HCT116 (cell line): ENCODE data around the gene BCL11A. TPM values are rescaled to one million over a fixed set of nuclear protein-coding genes. Genes with fewer than 3 reads are reported as not detected.

Experiments used
- ATAC-seq: fragments of 200-7000 bp; cut with Tn5 transposase; 2 replicates; pipeline ENCODE4 v1.9.1; 2020; ENCODE audit warnings: mild to moderate bottlenecking, moderate library complexity
- BruUV-seq: library from RNA; stranded (reverse); fragments of 400-500 nt; replicated peaks from 2 replicates; lab custom pipeline; 2021; lab: Mats Ljungman, UMichigan
- CTCF ChIA-PET: fragments of 300-600 bp; sonication (Branson Sonifier 250); formaldehyde crosslinking; loops from one replicate; lab custom pipeline; 2021; ENCODE audit warnings: antibody characterized with exemption; lab: Charles Lee
- POLR2A ChIA-PET: fragments of 300-600, 350-600 bp; sonication (Branson Sonifier 250); formaldehyde crosslinking; loops from one replicate; lab custom pipeline; 2021; ENCODE audit warnings: antibody characterized with exemption; lab: Charles Lee
- RAD21 ChIA-PET, 2 experiments: fragments of 300-600 bp; sonication (Branson Sonifier 250); formaldehyde crosslinking; loops; one replicate each; lab custom pipeline; 2023; ENCODE audit warnings: low total read pairs in 2 of 2; ENCODE audit not compliant: uncharacterized antibody in 2 of 2, unreplicated experiment in 2 of 2, low non-redundant PET in 1 of 2; lab: Charles Lee
- DNase-seq: peaks from one replicate; pipeline ENCODE4 v3.0.0-alpha.2; 2010; ENCODE audit warnings: low read depth, low spot score
- H2AFZ ChIP-seq: fragments of 200-600 bp; shearing (Covaris generic), sonication (generic); 2 replicates; pipeline ENCODE4 v1.6.1; 2017; ENCODE audit warnings: low read depth, mixed run types, mixed read lengths, antibody characterized with exemption, low read length; ENCODE audit not compliant: poor library complexity, severe bottlenecking
- H3K27ac ChIP-seq: 2 replicates; pipeline ENCODE4 v1.5.1; 2012; ENCODE audit warnings: low read depth, low read length
- H3K27me3 ChIP-seq: fragments of 200-600 bp; sonication (generic); 2 replicates; pipeline ENCODE4 v1.6.1; 2016; ENCODE audit warnings: mixed run types, low read length, mixed read lengths; ENCODE audit not compliant: insufficient read depth
- H3K36me3 ChIP-seq, 2 experiments: fragments of 200-500 bp in 1 of 2; fragments of 200-600 bp in 1 of 2; sonication (Bioruptor generic) in 1 of 2; sonication (generic) in 1 of 2; 2 replicates each; pipeline versions ENCODE4 v1.5.1 to v1.6.1; 2014 to 2016; ENCODE audit warnings: low read length in 2 of 2, inconsistent platforms in 1 of 2, mixed read lengths in 1 of 2, mixed run types in 1 of 2; ENCODE audit not compliant: insufficient read depth in 2 of 2, control insufficient read depth in 1 of 2
- H3K4me1 ChIP-seq, 2 experiments: fragments of 200-600 bp in 1 of 2; sonication (generic) in 1 of 2; 2 replicates each; pipeline versions ENCODE4 v1.5.1 to v1.6.1; 2012 to 2017; ENCODE audit warnings: low read length in 2 of 2, inconsistent platforms in 1 of 2, mild to moderate bottlenecking in 1 of 2, mixed read lengths in 1 of 2, mixed run types in 1 of 2, moderate library complexity in 1 of 2; ENCODE audit not compliant: insufficient read depth in 2 of 2, control insufficient read depth in 1 of 2
- H3K4me2 ChIP-seq: fragments of 200-600 bp; sonication (generic); 2 replicates; pipeline ENCODE4 v1.6.1; 2017; ENCODE audit warnings: mixed run types, low read length, mixed read lengths
- H3K4me3 ChIP-seq, 2 experiments: fragments of 200-600 bp in 1 of 2; sonication (generic) in 1 of 2; replicated peaks in 1 of 2; 2 replicates each; pipeline ENCODE4 v1.5.1; 2011 to 2016; ENCODE audit warnings: low read length in 2 of 2, control low read depth in 1 of 2, low read depth in 1 of 2, mild to moderate bottlenecking in 1 of 2, mixed read lengths in 1 of 2, mixed run types in 1 of 2
- H3K79me2 ChIP-seq: fragments of 200-600 bp; sonication (generic); 2 replicates; pipeline ENCODE4 v1.6.1; 2017; ENCODE audit warnings: mild to moderate bottlenecking, mixed run types, low read length, moderate library complexity, mixed read lengths; ENCODE audit not compliant: insufficient read depth
- H3K9ac ChIP-seq: fragments of 200-600 bp; sonication (generic); 2 replicates; pipeline ENCODE4 v1.6.1; 2016; ENCODE audit warnings: low read length, mixed read lengths
- H3K9me2 ChIP-seq: fragments of 200-600 bp; sonication (generic), shearing (Covaris generic); 2 replicates; pipeline ENCODE4 v1.6.1; 2017; ENCODE audit warnings: mixed run types, mild to moderate bottlenecking, moderate library complexity; ENCODE audit not compliant: insufficient read depth
- H3K9me3 ChIP-seq, 2 experiments: fragments of 200-500 bp in 1 of 2; fragments of 200-600 bp in 1 of 2; sonication (Bioruptor generic) in 1 of 2; sonication (generic) in 1 of 2; 2 replicates each; pipeline ENCODE4 v1.6.1; 2014 to 2017; ENCODE audit warnings: low read length in 2 of 2, mixed read lengths in 2 of 2, inconsistent platforms in 1 of 2, low read depth in 1 of 2, mild to moderate bottlenecking in 1 of 2, mixed run types in 1 of 2, moderate library complexity in 1 of 2; ENCODE audit not compliant: control insufficient read depth in 1 of 2, insufficient read depth in 1 of 2
- H4K20me1 ChIP-seq: fragments of 200-600 bp; sonication (generic), shearing (Covaris generic); 2 replicates; pipeline ENCODE4 v1.6.1; 2017; ENCODE audit warnings: mixed run types, mild to moderate bottlenecking, moderate library complexity; ENCODE audit not compliant: insufficient read depth
- CBX3 ChIP-seq: IDR thresholded peaks from 2 replicates; pipeline ENCODE4 v1.6.1; 2012; ENCODE audit warnings: low read depth
- CEBPB ChIP-seq: IDR thresholded peaks from 2 replicates; pipeline ENCODE4 v1.6.1; 2012; ENCODE audit warnings: low read depth
- EGR1 ChIP-seq: IDR thresholded peaks from 2 replicates; pipeline ENCODE4 v1.6.1; 2012; ENCODE audit warnings: low read depth
- ELF1 ChIP-seq: IDR thresholded peaks from 2 replicates; pipeline ENCODE4 v1.6.1; 2012; ENCODE audit warnings: low read depth, borderline replicate concordance
- EZH2 ChIP-seq: fragments of 200-600 bp; sonication (generic); IDR thresholded peaks from 2 replicates; pipeline ENCODE4 v1.6.1; 2017; ENCODE audit warnings: antibody characterized with exemption, mixed run types
- EZH2phosphoT487 ChIP-seq: fragments of 200-600 bp; IDR thresholded peaks from 2 replicates; pipeline ENCODE4 v1.6.1; 2018; ENCODE audit warnings: antibody characterized with exemption, borderline replicate concordance
- FOSL1 ChIP-seq: IDR thresholded peaks from 2 replicates; pipeline ENCODE4 v1.6.1; 2012; ENCODE audit warnings: low read depth
- JUND ChIP-seq: IDR thresholded peaks from 2 replicates; pipeline ENCODE4 v1.6.1; 2012
- POLR2A ChIP-seq: IDR thresholded peaks from 2 replicates; pipeline ENCODE4 v1.7.0; 2011; ENCODE audit warnings: borderline replicate concordance; ENCODE audit not compliant: insufficient read depth, insufficient read length; ENCODE audit errors: extremely low read depth
- RAD21 ChIP-seq: IDR thresholded peaks from 2 replicates; pipeline ENCODE4 v1.6.1; 2012; ENCODE audit warnings: low read depth, mild to moderate bottlenecking
- SIN3A ChIP-seq: IDR thresholded peaks from 2 replicates; pipeline ENCODE4 v1.6.1; 2012; ENCODE audit warnings: low read depth
- YY1 ChIP-seq: IDR thresholded peaks from 2 replicates; pipeline ENCODE4 v1.6.1; 2011; ENCODE audit warnings: low read length, low read depth, moderate library complexity, mild to moderate bottlenecking; ENCODE audit not compliant: insufficient replicate concordance; ENCODE audit errors: extremely low read depth
- ZNF274 ChIP-seq: fragments of 200-500 bp; sonication (Bioruptor generic); IDR thresholded peaks from 2 replicates; pipeline ENCODE4 v1.6.1; 2014; ENCODE audit warnings: mild to moderate bottlenecking, low read depth, low read length, inconsistent platforms
- intact Hi-C: fragments of 100-400 bp; cut with micrococcal nuclease; formaldehyde crosslinking; loops from 2 replicates; pipeline ENCODE4 v1.10.0; 2022
- total RNA-seq: library from RNA; stranded (reverse); gene quantifications from one replicate; pipeline ENCODE4 v1.2.1, GENCODE V29; 2021; ENCODE audit not compliant: unreplicated experiment
- TF ChIP-seq, protein P1 (sequence below): IDR thresholded peaks from 2 replicates; pipeline ENCODE4 v1.6.1; 2011; ENCODE audit warnings: mild to moderate bottlenecking, low read length, moderate library complexity; ENCODE audit not compliant: insufficient replicate concordance; ENCODE audit errors: extremely low read depth
- TF ChIP-seq, protein P2 (sequence below), 3 experiments: fragments of 200-600 bp in 1 of 3; sonication (generic) in 1 of 3; IDR thresholded peaks in 2 of 3; conservative IDR thresholded peaks in 1 of 3; 2 replicates each; pipeline ENCODE4 v1.5.1; 2012 to 2017; ENCODE audit warnings: low read depth in 2 of 3, low read length in 2 of 3, antibody characterized with exemption in 1 of 3, borderline replicate concordance in 1 of 3, control low read depth in 1 of 3, mild to moderate bottlenecking in 1 of 3, mixed read lengths in 1 of 3, mixed run types in 1 of 3, moderate library complexity in 1 of 3; ENCODE audit not compliant: insufficient read depth in 1 of 3
- TF ChIP-seq, protein P3 (sequence below): IDR thresholded peaks from 2 replicates; pipeline ENCODE4 v1.6.1; 2012

BCL11A gene
- total RNA-seq, 1 experiment from 2014 or later = 0.71 TPM

DNA sequence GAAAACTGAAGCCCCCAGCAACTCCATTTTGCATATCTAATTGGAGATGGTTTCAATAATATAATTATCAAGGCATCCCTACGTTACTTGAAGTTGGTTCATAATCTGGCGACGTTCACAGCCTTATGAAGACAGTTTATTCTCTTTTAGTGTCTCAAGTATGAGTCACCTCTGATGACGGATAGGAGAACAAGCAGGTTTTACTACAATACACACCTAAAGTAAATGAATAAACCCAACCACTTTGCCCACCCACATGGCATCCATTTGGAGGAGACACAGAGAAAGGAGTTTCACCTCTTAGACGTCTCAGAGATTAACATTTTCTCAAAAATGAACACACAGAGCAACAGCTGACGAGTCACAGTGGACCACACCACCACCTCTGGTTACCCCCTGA lies 40.8 kb downstream of the BCL11A start:
- H3K4me3 ChIP-seq = no peak overlapping the region
- no peak overlapping the region for H2AFZ ChIP-seq
- TF ChIP-seq SIN3A (no peak), RAD21 (no peak), ELF1 (no peak), POLR2A (no peak), CBX3 (no peak), JUND (no peak), EZH2 (no peak), ZNF274 (no peak), CEBPB (no peak), EZH2phosphoT487 (no peak), YY1 (no peak), FOSL1 (no peak), EGR1 (no peak)
- TF ChIP-seq, protein P1, sequence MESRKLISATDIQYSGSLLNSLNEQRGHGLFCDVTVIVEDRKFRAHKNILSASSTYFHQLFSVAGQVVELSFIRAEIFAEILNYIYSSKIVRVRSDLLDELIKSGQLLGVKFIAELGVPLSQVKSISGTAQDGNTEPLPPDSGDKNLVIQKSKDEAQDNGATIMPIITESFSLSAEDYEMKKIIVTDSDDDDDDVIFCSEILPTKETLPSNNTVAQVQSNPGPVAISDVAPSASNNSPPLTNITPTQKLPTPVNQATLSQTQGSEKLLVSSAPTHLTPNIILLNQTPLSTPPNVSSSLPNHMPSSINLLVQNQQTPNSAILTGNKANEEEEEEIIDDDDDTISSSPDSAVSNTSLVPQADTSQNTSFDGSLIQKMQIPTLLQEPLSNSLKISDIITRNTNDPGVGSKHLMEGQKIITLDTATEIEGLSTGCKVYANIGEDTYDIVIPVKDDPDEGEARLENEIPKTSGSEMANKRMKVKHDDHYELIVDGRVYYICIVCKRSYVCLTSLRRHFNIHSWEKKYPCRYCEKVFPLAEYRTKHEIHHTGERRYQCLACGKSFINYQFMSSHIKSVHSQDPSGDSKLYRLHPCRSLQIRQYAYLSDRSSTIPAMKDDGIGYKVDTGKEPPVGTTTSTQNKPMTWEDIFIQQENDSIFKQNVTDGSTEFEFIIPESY = no peak
- TF ChIP-seq, protein P2, sequence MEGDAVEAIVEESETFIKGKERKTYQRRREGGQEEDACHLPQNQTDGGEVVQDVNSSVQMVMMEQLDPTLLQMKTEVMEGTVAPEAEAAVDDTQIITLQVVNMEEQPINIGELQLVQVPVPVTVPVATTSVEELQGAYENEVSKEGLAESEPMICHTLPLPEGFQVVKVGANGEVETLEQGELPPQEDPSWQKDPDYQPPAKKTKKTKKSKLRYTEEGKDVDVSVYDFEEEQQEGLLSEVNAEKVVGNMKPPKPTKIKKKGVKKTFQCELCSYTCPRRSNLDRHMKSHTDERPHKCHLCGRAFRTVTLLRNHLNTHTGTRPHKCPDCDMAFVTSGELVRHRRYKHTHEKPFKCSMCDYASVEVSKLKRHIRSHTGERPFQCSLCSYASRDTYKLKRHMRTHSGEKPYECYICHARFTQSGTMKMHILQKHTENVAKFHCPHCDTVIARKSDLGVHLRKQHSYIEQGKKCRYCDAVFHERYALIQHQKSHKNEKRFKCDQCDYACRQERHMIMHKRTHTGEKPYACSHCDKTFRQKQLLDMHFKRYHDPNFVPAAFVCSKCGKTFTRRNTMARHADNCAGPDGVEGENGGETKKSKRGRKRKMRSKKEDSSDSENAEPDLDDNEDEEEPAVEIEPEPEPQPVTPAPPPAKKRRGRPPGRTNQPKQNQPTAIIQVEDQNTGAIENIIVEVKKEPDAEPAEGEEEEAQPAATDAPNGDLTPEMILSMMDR (IDR thresholded peaks at IDR 0.05 in 2 of 3, conservative IDR thresholded peaks at IDR 0.05 in 1 of 3; ENCODE audit: borderline replicate concordance in 1 of 3, insufficient read depth in 1 of 3, low read depth in 2 of 3, low read length in 2 of 3) = no peak
- TF ChIP-seq, protein P3, sequence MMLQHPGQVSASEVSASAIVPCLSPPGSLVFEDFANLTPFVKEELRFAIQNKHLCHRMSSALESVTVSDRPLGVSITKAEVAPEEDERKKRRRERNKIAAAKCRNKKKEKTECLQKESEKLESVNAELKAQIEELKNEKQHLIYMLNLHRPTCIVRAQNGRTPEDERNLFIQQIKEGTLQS = no peak
- TF ChIP-seq, all 23 proteins: peak for 0
- Histone ChIP-seq H3K4me1 (peaks cover 8 to 20% of the 10 kb centered on the region in 2 experiments; a peak in 3 of 4 replicates), H3K9me3 (no peaks in the 10 kb centered on the region), H3K36me3 (no peaks in the 10 kb centered on the region), H3K9ac (no peak overlapping the region), H3K9me2 (no peaks in the 10 kb centered on the region), H3K27me3 (no peaks in the 10 kb centered on the region; the same call in 1 of the 2 replicates), H3K4me2 (no peak overlapping the region), H3K27ac (no peak overlapping the region), H3K79me2 (no peaks in the 10 kb centered on the region), H4K20me1 (no peaks in the 10 kb centered on the region)
- no TSS peak for BruUV-seq
- RAD21 ChIA-PET = no interaction called here
- CTCF ChIA-PET = no interaction called here
- intact Hi-C loops = no loop called here
- ATAC-seq (no peak), DNase-seq (no peak)
- POLR2A ChIA-PET = no interaction called here
